AG04450 (cell line): ENCODE results near the gene DMBT1. TPM values are rescaled to one million over a fixed set of nuclear protein-coding genes. Genes with fewer than 3 reads are reported as not detected.

ENCODE experiments used
- CTCF ChIA-PET: fragments of 300-600, 350-600 bp; formaldehyde crosslinking; extraction: SDS; loops from one replicate; lab custom pipeline; 2022; ENCODE audit warnings: antibody characterized with exemption, inconsistent platforms; lab: Charles Lee
- POLR2A ChIA-PET: fragments of 350-600 bp; formaldehyde crosslinking; extraction: SDS; loops from one replicate; lab custom pipeline; 2021; ENCODE audit warnings: antibody characterized with exemption, inconsistent platforms; lab: Yijun Ruan, JAX
- DNase-seq: peaks from one replicate; pipeline ENCODE4 v3.0.0-alpha.2; 2011; ENCODE audit warnings: low read depth, low spot score
- H3K27ac ChIP-seq: one replicate; pipeline ENCODE4 v1.5.1; 2012; ENCODE audit warnings: low read depth, low read length, control low read depth
- H3K27me3 ChIP-seq: one replicate; pipeline ENCODE4 v1.6.0; 2012; ENCODE audit warnings: low read length; ENCODE audit not compliant: control insufficient read depth, insufficient read depth
- H3K4me3 ChIP-seq: 2 replicates; pipeline ENCODE4 v1.5.1; 2011; ENCODE audit warnings: mild to moderate bottlenecking, low read depth, low read length, control low read depth
- H3K9me3 ChIP-seq: 2 replicates; pipeline ENCODE4 v1.5.1; 2012; ENCODE audit warnings: low read length; ENCODE audit not compliant: control insufficient read depth, insufficient read depth
- polyA plus RNA-seq: library from polyadenylated mRNA; depleted of rRNA; stranded (reverse); fragments of >200 nt; gene quantifications from 2 replicates; pipeline ENCODE4 v1.2.3, GENCODE V29; 2011
- TF ChIP-seq, protein P1 (sequence below): IDR thresholded peaks from 2 replicates; pipeline ENCODE4 v1.5.1; 2011; ENCODE audit warnings: low read depth, low read length, control low read depth, inconsistent platforms

DMBT1 gene
- polyA plus RNA-seq, 1 experiment, result not detected

DNA sequence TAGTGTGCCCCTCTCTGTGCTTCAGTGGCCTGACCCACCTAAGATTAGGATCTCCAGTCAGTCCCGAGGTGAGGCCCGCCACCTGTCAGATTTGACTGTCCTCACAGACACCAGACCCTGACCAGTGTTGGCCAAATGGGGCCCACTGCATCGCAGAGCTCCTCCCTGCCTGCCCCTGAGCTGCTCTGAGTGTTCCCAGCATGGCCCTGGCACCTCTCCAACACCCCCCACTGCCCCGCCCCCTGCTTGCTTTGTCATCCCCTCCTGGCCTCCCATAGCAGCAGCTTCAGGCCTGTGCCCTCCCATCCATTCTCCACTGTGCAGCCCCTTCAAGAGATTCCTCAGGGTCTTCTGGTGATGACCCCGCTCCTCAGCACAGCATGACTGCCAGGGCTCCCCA is 71.5 kb downstream of the DMBT1 start:
- H3K27me3 ChIP-seq, result no peaks in the 10 kb centered on the region
- DNase-seq, result no peak
- TF ChIP-seq, protein P1, sequence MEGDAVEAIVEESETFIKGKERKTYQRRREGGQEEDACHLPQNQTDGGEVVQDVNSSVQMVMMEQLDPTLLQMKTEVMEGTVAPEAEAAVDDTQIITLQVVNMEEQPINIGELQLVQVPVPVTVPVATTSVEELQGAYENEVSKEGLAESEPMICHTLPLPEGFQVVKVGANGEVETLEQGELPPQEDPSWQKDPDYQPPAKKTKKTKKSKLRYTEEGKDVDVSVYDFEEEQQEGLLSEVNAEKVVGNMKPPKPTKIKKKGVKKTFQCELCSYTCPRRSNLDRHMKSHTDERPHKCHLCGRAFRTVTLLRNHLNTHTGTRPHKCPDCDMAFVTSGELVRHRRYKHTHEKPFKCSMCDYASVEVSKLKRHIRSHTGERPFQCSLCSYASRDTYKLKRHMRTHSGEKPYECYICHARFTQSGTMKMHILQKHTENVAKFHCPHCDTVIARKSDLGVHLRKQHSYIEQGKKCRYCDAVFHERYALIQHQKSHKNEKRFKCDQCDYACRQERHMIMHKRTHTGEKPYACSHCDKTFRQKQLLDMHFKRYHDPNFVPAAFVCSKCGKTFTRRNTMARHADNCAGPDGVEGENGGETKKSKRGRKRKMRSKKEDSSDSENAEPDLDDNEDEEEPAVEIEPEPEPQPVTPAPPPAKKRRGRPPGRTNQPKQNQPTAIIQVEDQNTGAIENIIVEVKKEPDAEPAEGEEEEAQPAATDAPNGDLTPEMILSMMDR, result no peak
- POLR2A ChIA-PET, result no interaction called here
- no peak overlapping the region for H3K4me3 ChIP-seq
- no peaks in the 10 kb centered on the region for H3K9me3 ChIP-seq
- H3K27ac ChIP-seq, result no peak overlapping the region
- CTCF ChIA-PET, result interaction anchor here (2.1 kb wide), 1 partner anchor 17 kb away, joined by 5 read pairs; no protein-coding TSS in a partner anchor

DNA sequence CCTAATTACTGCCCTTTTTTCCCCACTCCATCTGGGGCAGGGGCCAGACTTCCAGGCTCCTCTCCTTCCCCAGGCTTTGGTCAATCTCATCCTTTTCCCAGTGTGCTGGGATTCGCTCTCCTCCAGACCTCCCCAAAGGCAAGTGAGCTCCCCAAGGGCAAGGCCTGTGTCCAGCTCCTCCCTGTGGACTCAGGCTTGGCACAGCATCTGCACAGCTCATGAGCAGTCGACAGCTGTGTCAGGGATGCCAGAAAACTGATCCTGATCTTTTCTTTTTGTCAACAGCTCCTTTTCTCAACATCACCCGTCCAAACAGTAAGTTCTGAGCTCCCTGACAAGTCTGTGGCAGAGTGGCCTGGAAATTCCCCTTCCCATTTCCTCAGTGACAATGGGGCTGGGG is 72.0 kb downstream of the DMBT1 start:
- TF ChIP-seq, protein P1, result no peak
- H3K4me3 ChIP-seq, result no peak overlapping the region
- no peaks in the 10 kb centered on the region for H3K27me3 ChIP-seq
- ChIA-PET CTCF (interaction anchor here (2.1 kb wide), 1 partner anchor 16 kb away, joined by 5 read pairs; no protein-coding TSS in a partner anchor), POLR2A (no interaction called here)
- no peaks in the 10 kb centered on the region for H3K9me3 ChIP-seq
- H3K27ac ChIP-seq, result no peak overlapping the region
- DNase-seq, result no peak

DNA sequence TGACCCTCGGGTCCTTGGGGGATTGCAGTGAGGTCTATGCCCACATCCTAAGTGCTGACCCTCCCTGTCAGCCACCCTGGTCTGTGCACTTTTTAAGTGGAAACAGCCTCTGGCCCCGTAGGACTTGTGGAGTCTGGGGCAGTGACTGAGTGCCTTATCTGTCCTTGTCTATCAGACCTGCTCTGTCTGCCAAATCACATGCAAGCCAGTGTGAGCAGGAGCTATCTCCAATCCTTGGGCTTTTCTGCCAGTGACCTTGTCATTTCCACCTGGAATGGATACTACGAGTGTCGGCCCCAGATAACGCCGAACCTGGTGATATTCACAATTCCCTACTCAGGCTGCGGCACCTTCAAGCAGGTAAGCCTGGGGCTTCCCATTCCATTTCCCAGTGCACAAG is 76.4 kb downstream of the DMBT1 start:
- CTCF ChIA-PET, result no interaction called here
- DNase-seq, result no peak
- Histone ChIP-seq H3K4me3 (no peak overlapping the region), H3K9me3 (no peaks in the 10 kb centered on the region), H3K27me3 (no peaks in the 10 kb centered on the region), H3K27ac (no peak overlapping the region)
- POLR2A ChIA-PET, result no interaction called here
- TF ChIP-seq, protein P1, result no peak

DNA sequence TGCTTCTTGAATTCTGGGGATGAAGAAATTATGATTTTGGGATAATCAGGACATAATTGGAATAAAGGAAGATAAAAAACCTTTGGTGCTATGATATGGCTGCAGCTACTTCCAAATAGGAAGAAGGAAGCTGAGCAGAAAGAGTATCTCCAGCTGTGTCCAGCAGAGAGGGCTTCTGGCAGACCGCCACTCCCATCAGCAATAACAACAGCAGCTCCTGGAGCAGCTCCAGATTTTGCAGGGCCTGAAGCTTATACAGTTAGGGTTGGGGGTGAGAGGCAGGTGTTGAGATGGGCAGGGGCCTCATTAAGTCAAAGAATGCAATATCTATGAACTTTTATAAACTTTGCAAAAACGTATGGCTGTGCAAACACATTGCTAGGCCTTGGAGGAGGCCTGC is 76.8 kb downstream of the DMBT1 start:
- CTCF ChIA-PET, result no interaction called here
- H3K27me3 ChIP-seq, result no peaks in the 10 kb centered on the region
- no peak overlapping the region for H3K27ac ChIP-seq
- DNase-seq, result no peak
- H3K9me3 ChIP-seq, result no peaks in the 10 kb centered on the region
- no peak overlapping the region for H3K4me3 ChIP-seq
- POLR2A ChIA-PET, result no interaction called here
- TF ChIP-seq, protein P1, result no peak

DNA sequence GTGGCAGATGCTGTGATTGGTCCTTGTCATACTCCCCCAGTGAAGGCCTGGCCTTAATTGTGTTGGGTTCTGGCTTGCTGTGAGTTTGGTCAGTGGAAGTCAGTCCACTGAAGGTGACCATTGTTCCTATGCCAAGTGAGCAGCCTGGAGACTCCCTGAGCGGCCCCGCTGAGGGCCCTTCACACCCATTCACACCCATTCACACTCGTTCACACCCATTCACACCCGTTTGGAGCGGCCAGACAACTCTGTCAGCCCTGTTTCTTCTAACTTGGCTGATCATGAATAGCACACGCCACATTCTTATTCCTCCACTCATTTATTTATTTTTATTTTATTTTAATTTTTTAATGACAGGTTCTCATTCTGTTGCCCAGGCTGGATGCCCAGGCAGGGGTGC is 77.6 kb downstream of the DMBT1 start:
- H3K9me3 ChIP-seq, result no peaks in the 10 kb centered on the region
- CTCF ChIA-PET, result interaction anchor here (1.5 kb wide), 1 partner anchor 11 kb away, joined by 4 read pairs; no protein-coding TSS in a partner anchor
- no peak overlapping the region for H3K4me3 ChIP-seq
- TF ChIP-seq, protein P1, result no peak
- DNase-seq, result no peak
- POLR2A ChIA-PET, result no interaction called here
- no peak overlapping the region for H3K27ac ChIP-seq
- no peaks in the 10 kb centered on the region for H3K27me3 ChIP-seq
